Neural crest cell (in vitro differentiated cells): Measurements from ENCODE around the gene NSG2. TPM values are rescaled to one million over a fixed set of nuclear protein-coding genes. Genes with fewer than 3 reads are reported as not detected.
"Not testable (repeated sequence)": the region's sequence is repeated elsewhere in the genome, so short reads cannot be mapped to it uniquely, and the experiment has no call there.

Experiments used
- DNase-seq: peaks from one replicate; pipeline ENCODE4 v3.0.0; 2021; ENCODE audit warnings: low read depth, mixed read lengths, low spot score
- H3K27ac Mint-ChIP-seq: one replicate; pipeline ENCODE4 v1.8.0; 2021; ENCODE audit warnings: mild to moderate bottlenecking, mixed read lengths; ENCODE audit not compliant: unreplicated experiment
- H3K27me3 Mint-ChIP-seq: 2 replicates; pipeline ENCODE4 v1.8.0; 2021; ENCODE audit warnings: low read depth, mild to moderate bottlenecking, mixed read lengths
- H3K36me3 Mint-ChIP-seq: 2 replicates; pipeline ENCODE4 v1.8.0; 2021; ENCODE audit warnings: low read depth, mild to moderate bottlenecking, mixed read lengths
- H3K4me1 Mint-ChIP-seq: 2 replicates; pipeline ENCODE4 v1.8.0; 2021; ENCODE audit warnings: mixed read lengths
- H3K4me3 Mint-ChIP-seq: one replicate; pipeline ENCODE4 v1.8.0; 2021; ENCODE audit warnings: mild to moderate bottlenecking, mixed read lengths
- H3K9me3 Mint-ChIP-seq: 2 replicates; pipeline ENCODE4 v1.8.0; 2021; ENCODE audit warnings: mixed read lengths
- total RNA-seq: library from RNA; stranded (reverse); gene quantifications from 2 replicates; pipeline ENCODE4 v1.2.1, GENCODE V29; 2021
- TF ChIP-seq, protein P1 (sequence below): fragments of 200-600 bp; sonication (generic); conservative IDR thresholded peaks from 2 replicates; pipeline ENCODE4 v1.5.0; 2021; ENCODE audit warnings: antibody characterized with exemption, mild to moderate bottlenecking

NSG2 gene
- total RNA-seq, 1 donor from 2014 or later, result 4.0 TPM

DNA sequence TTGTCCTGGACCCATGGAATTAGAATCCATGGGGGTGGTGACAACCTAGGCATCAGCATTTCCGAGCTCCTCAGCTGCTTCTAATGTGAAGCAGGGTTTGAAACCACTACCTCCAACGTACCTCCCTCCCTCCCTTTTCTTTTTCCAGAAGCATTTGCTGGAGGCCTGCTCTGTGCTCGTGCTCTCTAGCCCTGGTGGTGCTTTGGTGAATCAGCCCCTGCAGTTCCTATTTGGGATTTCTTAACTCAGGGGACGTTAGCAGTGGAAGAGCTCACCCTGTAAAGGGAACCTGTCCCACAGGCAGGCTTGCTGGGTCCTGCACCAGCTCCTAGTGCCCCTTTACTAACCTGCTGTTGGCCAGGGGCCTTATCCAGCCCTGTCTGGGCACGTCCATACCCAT lies 55.0 kb downstream of the NSG2 start:
- TF ChIP-seq, protein P1, sequence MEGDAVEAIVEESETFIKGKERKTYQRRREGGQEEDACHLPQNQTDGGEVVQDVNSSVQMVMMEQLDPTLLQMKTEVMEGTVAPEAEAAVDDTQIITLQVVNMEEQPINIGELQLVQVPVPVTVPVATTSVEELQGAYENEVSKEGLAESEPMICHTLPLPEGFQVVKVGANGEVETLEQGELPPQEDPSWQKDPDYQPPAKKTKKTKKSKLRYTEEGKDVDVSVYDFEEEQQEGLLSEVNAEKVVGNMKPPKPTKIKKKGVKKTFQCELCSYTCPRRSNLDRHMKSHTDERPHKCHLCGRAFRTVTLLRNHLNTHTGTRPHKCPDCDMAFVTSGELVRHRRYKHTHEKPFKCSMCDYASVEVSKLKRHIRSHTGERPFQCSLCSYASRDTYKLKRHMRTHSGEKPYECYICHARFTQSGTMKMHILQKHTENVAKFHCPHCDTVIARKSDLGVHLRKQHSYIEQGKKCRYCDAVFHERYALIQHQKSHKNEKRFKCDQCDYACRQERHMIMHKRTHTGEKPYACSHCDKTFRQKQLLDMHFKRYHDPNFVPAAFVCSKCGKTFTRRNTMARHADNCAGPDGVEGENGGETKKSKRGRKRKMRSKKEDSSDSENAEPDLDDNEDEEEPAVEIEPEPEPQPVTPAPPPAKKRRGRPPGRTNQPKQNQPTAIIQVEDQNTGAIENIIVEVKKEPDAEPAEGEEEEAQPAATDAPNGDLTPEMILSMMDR, result no peak
- no peak for DNase-seq
- H3K36me3 Mint-ChIP-seq, result no peaks in the 10 kb centered on the region
- H3K9me3 Mint-ChIP-seq, result no peaks in the 10 kb centered on the region
- no peaks in the 10 kb centered on the region for H3K27me3 Mint-ChIP-seq
- no peaks in the 10 kb centered on the region for H3K4me1 Mint-ChIP-seq
- no peak overlapping the region for H3K27ac Mint-ChIP-seq
- H3K4me3 Mint-ChIP-seq, result no peak overlapping the region

DNA sequence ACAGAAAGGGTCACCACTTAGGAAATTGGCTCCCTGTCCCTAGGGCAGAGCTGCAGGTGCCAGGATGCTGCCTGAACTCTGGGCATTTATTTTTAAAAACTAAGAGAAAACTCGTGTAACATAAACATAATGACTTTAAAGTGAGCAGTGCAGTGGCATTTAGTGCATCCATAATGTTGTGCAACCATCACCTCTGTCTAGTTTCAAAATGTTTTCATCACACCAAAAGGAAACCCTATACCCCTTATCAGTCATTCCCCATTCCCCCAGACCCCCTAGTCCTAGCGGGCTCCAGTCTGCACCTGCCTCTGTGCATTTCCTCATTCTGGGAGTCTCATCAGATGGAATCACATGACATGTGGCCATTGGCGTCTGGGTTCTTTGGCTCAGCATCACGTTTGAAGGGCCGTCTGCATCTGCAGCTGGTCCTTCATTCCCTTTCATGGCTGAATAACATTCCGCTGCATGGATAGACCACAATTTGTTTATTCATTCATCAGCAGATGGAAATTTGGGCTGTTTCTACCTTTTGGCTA lies 55.8 kb downstream of the NSG2 start:
- Mint-ChIP-seq H3K4me3 (no peak overlapping the region), H3K36me3 (no peaks in the 10 kb centered on the region), H3K9me3 (no peaks in the 10 kb centered on the region), H3K27me3 (no peaks in the 10 kb centered on the region), H3K27ac (no peak overlapping the region), H3K4me1 (no peaks in the 10 kb centered on the region)
- no peak for DNase-seq
- TF ChIP-seq, protein P1, result no peak

DNA sequence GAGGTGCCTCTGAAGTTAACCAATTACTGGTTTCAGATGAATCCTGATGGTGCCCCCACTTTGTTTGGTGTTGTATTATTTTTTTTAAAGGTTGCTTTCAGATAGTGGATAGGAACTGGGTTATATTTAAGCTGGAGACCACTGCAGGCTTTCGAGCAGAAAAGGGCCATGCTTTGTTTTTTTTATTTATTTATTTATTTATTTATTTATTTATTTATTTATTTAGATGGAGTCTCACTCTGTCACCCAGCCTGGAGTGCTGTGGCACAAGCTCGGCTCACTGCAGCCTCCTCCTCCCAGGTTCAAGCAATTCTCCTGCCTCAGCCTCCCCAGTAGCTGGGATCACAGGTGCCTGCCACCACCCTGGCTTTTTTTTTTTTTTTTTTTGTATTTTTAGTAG lies 57.1 kb downstream of the NSG2 start:
- not testable (repeated sequence) for H3K4me1 Mint-ChIP-seq, H3K4me3 Mint-ChIP-seq, DNase-seq, H3K27ac Mint-ChIP-seq, H3K9me3 Mint-ChIP-seq, H3K36me3 Mint-ChIP-seq, H3K27me3 Mint-ChIP-seq

DNA sequence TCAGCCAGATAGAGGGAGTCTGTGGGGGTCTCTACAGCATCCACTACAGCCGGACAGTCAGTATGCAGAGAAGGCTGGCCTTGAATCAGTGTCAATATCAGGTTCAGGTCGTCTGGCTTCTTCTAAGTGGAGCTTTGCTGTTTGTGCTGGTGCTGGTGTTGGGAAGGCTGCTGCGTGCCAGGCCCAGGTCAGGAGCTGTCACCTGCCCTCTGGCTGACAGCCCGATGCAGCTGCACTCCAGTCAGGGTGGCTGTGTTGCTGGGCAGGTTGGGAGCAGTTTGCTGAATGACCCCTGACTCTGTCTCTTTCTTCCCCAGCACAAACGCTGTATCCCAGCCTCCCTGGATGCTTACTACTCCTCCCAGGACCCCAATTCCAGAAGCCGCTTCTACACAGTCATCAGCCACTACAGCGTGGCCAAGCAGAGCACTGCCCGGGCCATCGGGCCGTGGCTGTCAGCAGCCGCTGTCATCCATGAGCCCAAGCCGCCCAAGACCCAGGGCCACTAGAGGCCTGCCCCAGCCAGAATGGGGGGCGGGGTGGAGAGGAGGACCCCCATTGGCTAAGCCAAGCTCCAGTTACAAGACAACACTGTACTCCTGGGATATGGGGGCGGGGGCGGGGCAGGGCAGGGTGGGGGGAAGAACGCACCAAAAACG lies 61.6 kb downstream of the NSG2 start:
- Mint-ChIP-seq H3K27me3 (no peaks in the 10 kb centered on the region), H3K4me1 (peaks cover 18% of the 10 kb centered on the region), H3K4me3 (no peak overlapping the region), H3K36me3 (no peaks in the 10 kb centered on the region), H3K9me3 (no peaks in the 10 kb centered on the region), H3K27ac (no peak overlapping the region)
- TF ChIP-seq, protein P1, result no peak
- DNase-seq, result no peak

DNA sequence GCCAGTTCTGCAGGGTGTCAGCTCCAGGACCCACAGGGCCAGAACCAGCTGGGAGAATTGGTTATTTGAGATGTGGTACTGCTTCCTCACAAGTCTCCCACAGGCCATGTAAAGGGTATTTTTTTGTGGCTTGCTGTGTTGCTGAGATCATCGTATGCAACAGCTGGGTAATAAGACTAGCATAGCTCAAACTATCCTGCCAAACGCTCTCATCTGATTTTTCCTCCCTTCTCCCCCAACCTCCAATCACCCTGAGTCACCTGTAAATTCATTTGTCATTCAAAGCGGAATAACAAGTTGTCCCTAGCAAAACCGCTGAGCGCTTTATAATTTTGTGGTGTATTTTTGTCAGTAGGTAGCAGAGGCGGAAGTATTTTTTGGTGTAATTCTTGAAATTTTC lies 63.2 kb downstream of the NSG2 start:
- DNase-seq, result no peak
- Mint-ChIP-seq H3K9me3 (no peaks in the 10 kb centered on the region), H3K27me3 (no peaks in the 10 kb centered on the region), H3K36me3 (no peaks in the 10 kb centered on the region), H3K27ac (no peak overlapping the region), H3K4me3 (no peak overlapping the region), H3K4me1 (peaks cover 18% of the 10 kb centered on the region)
- TF ChIP-seq, protein P1, result no peak

DNA sequence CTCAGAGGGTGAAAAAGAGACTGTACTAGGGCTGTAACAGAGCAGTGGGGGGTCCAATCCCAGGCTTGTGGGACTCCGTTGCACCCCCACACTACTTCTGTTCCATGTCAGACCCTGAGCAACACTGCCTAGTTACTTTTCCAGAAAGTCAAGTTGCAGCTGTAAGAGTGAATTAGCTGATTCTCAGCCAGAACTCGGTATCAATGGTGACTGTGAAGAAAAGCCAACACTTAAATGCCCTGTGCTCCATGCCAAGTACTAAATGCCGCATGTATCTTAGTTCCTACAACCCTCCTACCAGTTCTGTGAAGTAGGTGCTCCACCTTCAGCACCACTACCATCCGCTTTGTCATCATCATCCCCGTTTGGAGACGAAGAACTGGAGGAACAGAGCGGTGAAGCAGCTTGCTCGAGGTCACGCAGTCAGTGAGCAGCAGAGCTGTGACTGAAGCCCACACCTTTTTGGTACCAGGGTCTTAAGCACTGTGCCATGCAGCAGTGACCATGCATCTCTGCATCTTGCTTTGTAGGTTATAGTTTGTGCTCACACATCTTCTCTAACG lies 64.3 kb downstream of the NSG2 start:
- no peaks in the 10 kb centered on the region for H3K9me3 Mint-ChIP-seq
- H3K4me1 Mint-ChIP-seq, result peaks cover 18% of the 10 kb centered on the region
- TF ChIP-seq, protein P1, result no peak
- no peak for DNase-seq
- no peak overlapping the region for H3K27ac Mint-ChIP-seq
- no peak overlapping the region for H3K4me3 Mint-ChIP-seq
- no peaks in the 10 kb centered on the region for H3K27me3 Mint-ChIP-seq
- no peaks in the 10 kb centered on the region for H3K36me3 Mint-ChIP-seq
